NB4 (cell line): ENCODE data around the gene ATL1.

Source experiments
- DNase-seq: peaks from one replicate; pipeline ENCODE4 v3.0.0; 2010; ENCODE audit warnings: low read depth
- H3K4me3 ChIP-seq: one replicate; pipeline ENCODE4 v1.5.1; 2011; ENCODE audit warnings: mild to moderate bottlenecking, low read depth, low read length, moderate library complexity
- MYC ChIP-seq: IDR thresholded peaks from 2 replicates; pipeline ENCODE4 v1.6.1; 2011; ENCODE audit warnings: low read depth, low read length
- POLR2A ChIP-seq: IDR thresholded peaks from 2 replicates; pipeline ENCODE4 v1.6.1; 2011; ENCODE audit warnings: mild to moderate bottlenecking; ENCODE audit not compliant: insufficient read length; ENCODE audit errors: extremely low read depth
- TF ChIP-seq, protein P1 (sequence below): IDR thresholded peaks from 2 replicates; pipeline ENCODE4 v1.6.1; 2011; ENCODE audit warnings: low read depth, low read length
- TF ChIP-seq, protein P2 (sequence below): IDR thresholded peaks from one replicate; pipeline ENCODE4 v1.5.1; 2012; ENCODE audit warnings: low read depth, low read length

ATL1 gene

DNA sequence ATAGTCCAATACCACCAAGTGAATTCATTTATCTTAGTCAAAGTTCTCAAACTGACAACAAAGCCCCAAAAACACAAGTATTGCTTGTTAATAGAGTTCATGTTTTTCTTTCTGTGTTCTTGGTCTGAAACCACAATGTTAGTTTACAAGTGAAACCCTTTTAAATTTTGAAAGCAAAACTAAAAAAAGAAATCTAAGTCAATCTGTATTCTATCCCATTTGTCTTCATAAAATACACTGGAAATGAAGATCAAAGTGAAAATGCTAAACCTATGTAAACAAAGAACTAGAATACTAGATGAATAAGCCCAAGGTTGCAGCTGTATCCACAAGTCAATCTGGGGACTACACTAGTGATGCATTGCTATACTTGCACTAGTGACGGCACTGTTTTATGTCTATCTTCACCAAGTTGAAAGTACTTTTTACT, 38.0 kb upstream of the ATL1 start:
- no peak overlapping the region for H3K4me3 ChIP-seq
- TF ChIP-seq, protein P1, sequence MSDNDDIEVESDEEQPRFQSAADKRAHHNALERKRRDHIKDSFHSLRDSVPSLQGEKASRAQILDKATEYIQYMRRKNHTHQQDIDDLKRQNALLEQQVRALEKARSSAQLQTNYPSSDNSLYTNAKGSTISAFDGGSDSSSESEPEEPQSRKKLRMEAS, result no peak
- DNase-seq, result no peak

DNA sequence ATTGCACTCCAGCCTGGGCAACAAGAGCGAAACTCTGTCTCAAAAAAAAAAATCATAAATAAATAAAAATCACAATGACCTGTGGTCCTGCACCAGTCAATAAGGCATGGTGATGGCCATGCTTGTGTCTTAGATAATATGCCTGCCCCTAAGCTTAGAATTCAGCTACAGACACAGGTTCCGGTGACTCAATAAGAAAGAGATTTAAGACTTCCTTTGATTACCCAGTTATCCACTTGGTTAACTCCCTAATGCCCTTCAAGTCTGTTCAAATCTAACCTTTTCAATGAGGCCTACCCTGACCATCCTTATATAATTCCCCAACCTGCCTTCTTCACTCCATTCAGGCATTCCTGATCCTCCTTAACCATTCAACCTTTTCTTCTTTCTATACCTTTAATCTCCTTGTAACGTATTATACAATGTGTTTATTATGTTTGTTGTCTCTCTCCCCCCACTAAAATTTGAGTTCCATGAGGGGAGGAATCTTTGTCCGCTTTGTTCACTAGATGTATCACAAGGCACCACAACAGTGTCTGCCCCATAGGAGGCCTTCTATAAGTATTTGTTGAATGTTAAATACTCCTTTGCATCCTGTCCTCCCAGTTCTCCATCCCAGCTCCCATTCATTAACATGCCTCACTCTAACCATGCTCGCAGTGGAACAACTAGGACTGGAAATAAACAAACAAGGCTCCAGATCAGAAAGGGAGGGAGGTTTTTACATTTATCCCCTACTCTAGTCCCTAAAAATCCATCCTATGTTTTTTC, 36.5 kb upstream of the ATL1 start:
- TF ChIP-seq, protein P2, sequence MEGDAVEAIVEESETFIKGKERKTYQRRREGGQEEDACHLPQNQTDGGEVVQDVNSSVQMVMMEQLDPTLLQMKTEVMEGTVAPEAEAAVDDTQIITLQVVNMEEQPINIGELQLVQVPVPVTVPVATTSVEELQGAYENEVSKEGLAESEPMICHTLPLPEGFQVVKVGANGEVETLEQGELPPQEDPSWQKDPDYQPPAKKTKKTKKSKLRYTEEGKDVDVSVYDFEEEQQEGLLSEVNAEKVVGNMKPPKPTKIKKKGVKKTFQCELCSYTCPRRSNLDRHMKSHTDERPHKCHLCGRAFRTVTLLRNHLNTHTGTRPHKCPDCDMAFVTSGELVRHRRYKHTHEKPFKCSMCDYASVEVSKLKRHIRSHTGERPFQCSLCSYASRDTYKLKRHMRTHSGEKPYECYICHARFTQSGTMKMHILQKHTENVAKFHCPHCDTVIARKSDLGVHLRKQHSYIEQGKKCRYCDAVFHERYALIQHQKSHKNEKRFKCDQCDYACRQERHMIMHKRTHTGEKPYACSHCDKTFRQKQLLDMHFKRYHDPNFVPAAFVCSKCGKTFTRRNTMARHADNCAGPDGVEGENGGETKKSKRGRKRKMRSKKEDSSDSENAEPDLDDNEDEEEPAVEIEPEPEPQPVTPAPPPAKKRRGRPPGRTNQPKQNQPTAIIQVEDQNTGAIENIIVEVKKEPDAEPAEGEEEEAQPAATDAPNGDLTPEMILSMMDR, result no peak
- TF ChIP-seq POLR2A, result no peak
- no peak for TF ChIP-seq MYC
- TF ChIP-seq, protein P1, result no peak
- H3K4me3 ChIP-seq, result no peak overlapping the region
- DNase-seq, result no peak

DNA sequence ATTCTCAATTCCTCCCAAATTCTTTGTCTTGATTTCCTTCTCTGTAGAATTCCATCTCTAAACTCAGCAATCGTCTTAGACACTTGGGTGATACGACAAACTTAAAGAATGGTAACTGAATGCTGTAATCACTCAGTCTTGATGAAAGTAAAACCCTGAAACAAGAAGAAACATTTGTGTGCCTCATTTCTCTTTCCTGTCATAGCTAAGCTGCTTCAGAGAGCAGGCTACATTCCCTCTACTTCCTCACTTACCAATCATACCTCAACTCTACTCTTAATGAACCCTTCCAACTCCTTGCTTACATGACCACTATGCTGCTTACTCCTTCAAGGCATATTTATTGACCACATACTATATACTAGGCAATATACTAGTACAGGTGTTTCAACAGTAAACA, 35.9 kb upstream of the ATL1 start:
- TF ChIP-seq, protein P2, result no peak
- TF ChIP-seq, protein P1, result no peak
- DNase-seq, result no peak
- no peak overlapping the region for H3K4me3 ChIP-seq

DNA sequence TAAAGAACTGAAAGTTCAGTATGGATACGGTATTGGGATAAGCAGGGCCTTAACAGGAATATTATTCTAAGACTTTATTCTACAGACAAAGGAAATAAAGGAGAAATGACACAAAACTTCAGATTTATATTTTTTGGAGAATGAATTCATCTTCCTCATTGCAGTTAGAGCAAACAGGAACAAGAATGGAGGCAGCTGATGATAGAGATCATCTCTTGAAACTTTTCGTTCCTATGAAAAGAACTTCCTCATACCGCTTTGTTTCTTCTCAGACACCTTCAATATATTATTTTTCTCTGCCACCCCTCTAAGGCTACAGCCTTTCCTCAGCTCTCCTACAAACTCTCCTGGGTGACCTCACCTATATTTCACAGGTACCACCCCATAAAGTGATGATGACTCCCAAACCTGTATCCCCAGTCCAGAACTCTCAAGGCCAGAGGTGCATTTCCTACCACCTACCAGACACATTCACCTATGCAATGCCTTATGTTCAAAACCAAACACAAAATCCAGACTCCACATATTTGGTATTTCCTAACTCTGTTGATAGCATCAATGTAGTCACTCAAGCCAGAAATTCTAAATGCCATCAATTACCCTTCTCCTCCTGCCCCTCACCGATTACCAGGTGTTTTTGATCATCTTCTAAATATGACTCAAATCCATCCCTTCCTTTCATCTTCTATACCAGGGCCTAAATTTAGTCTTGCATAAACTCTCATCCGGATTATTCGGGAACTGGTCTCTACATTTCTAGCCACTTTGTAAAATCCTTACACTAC, 35.0 kb upstream of the ATL1 start:
- H3K4me3 ChIP-seq, result no peak overlapping the region
- TF ChIP-seq POLR2A (no peak), MYC (no peak)
- TF ChIP-seq, protein P1, result no peak
- TF ChIP-seq, protein P2, result no peak

DNA sequence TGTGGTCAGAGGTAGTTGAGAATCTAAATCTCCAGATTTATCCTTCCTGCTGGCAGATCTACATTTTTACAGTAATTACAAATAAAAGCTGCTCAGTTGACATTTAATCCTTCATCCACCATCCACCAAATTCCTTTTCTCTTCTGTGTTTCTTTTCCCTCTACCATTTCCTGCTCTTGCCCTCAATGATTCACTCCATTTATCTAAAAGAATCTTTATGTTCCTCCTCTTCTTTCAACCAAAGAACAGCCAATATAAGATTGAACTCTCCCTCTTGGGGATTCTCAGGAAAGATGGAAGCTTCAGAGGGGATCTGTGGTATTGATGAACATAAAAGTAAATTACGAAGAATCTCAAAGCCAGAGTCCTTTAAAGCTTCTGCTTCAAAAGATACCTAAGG, 31.9 kb upstream of the ATL1 start:
- H3K4me3 ChIP-seq, result no peak overlapping the region
- TF ChIP-seq, protein P2, result no peak
- TF ChIP-seq POLR2A, result no peak
- DNase-seq, result no peak

More for the DNA sequence above, 35.0 kb upstream of the ATL1 start:
- peak; percentile 17 for DNase-seq

DNA sequence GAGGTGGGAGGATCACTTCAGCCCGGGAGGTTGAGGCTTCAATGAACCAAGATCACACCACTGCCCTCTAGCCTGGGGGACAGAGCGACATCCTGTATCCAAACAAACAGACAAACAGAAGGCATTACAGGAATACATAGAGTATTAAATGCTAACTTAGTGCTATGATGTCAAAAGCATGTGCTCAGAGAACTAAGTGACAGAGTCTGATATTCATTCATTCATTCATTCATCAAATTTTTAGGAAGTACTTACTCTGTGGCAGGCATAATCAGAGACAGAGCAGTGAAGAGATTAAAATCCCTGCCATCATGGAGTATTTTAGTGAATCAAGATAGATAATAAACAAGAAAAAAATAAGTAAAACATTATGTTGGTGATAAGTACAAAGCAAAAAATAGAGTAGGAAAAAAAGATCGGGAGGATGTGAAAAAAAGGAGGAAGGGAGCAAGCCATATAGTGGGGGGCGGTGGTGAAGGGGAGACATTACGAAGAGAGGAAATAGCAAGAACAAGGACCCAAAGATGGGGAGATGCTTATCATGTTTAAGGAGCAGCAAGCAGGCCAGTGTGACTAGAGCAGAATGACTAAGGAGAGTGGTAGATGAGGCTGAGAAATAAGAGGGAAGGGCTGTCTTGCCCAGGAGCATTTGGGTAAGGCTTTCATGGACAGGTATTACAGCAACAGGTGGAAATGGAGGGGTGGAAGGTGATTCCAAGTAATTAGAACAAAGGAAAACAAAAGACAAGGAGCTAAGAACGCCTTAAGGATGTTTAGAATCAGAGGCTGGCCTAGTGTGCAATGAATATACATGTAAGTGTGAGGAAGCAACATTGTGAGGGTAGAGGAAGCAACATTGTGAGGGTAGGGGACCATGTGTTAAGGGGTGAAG, 30.4 kb upstream of the ATL1 start:
- no peak overlapping the region for H3K4me3 ChIP-seq
- no peak for TF ChIP-seq POLR2A
- TF ChIP-seq, protein P1, result no peak
- no peak for TF ChIP-seq MYC
- TF ChIP-seq, protein P2, result no peak
- DNase-seq, result peak; percentile 12
